DLD1 (cell line): ENCODE measurements around the gene RAPGEF5.

Experiments used
- in situ Hi-C: cut with HindIII; loops from 2 replicates; pipeline ENCODE4 v1.10.0; 2017; ENCODE audit warnings: low sequenced_read_pairs

RAPGEF5 gene

DNA sequence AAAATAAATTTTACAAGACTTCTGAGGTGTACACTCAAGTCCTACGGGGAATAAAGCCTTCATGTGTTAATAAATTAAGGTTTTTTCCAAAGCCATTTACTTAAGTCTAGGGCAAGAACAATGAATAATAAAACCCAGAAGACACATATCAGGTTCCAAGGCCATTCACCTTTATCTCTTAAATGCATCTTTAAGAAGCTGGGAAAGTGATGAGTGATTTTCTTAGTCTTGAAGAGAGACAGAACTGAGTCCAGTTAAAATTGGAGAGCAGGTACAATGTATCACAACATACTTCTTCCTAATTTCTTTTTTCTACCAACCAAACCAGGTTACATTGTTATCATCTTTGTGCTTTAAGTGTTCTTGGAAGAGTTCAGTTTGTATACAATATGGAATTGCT lies 189.5 kb downstream of the RAPGEF5 start:
- in situ Hi-C loops = no loop called here

DNA sequence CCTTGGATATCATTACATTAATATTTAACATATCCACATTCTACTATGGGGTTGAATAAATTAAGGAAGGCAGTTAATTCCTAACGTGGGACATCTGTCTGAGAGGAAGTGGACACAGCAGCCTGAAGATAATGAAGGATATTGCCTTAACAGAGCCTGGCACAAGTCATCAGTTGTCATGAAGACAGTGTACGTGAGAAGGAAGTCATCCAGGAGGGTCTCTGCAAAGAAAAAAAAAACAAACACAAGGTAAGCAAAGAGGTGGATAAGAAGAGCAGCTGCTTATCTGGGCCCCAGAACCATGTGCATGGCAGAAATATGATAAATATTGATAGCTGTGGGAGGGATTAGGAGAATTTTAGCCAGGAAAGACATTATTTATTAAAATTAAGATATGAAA lies 190.0 kb downstream of the RAPGEF5 start:
- in situ Hi-C loops = no loop called here

DNA sequence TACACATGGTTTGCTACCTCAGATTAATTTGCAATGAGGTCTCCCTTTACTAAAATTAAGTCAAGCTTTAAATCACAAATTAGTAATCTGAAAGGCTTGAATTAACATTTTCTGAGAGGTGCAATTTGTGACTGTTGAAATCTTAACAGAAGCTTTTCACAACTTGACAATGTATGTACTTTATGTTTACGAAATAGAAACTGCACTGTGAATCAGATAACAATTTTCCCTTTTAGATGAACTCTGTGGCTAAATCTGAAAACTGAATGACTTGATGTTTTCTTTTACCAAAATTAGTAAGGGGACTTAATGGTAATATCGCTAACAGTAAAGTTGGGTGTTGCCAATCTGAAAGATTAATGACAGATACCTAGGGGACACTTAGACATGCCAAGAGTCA lies 197.6 kb downstream of the RAPGEF5 start:
- in situ Hi-C loops = no loop called here

DNA sequence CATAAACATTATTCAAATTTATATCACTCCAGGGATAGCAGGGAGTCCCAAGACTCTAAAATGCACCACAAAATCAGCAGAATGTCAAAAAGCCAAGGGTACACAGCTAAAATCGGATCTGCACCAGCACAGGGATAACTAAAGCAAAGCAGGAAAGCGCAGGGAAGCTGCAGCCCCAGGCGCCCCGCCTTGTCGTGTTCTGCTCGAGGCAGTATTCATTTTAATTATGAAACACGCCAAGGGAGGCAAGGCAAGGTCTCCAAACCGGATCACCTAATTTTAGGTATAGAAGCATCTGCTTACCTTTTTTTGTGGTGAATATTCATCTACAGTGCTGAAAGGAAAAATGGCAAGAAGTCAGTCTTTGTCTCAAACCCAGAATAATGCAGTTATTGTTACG lies 199.4 kb downstream of the RAPGEF5 start:
- in situ Hi-C loops = no loop called here

DNA sequence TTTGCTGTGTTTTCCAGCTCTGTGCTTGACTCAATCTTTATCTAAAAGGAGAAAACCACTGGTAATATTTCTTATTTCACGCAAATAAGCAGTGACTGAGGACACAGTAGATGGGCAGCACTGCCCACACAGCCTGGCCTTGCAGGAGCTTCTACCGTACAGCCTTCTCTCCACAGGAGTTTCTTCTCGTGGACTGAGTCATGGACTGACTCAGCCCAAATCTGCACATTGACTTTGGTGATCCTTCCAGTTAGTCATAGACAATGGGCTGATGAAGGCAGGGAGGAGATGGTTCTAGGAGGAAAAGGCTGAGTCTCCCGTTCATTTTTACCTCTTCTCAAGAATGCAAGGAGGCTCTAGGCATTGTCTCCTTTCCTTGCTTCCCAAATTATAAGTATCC lies 200.7 kb downstream of the RAPGEF5 start:
- in situ Hi-C loops = no loop called here

DNA sequence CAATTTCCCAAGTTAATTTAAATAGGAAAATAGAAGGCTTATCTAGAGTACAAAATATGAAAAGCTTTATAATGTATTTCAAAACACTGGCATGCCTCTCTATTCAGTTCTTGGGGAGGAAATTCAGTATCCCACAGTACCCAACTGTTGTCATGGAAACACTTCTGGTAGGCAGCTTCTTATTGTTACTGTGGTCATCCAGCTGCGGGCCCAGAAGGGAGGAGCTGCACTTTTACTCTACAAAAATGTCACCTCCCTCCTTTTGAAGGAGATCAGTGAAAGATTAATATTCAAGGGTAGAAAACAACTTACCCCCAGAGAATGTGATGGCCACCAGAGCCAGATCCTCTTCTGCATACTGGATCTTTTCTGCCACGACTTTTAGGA lies 202.8 kb downstream of the RAPGEF5 start:
- in situ Hi-C loops = no loop called here

DNA sequence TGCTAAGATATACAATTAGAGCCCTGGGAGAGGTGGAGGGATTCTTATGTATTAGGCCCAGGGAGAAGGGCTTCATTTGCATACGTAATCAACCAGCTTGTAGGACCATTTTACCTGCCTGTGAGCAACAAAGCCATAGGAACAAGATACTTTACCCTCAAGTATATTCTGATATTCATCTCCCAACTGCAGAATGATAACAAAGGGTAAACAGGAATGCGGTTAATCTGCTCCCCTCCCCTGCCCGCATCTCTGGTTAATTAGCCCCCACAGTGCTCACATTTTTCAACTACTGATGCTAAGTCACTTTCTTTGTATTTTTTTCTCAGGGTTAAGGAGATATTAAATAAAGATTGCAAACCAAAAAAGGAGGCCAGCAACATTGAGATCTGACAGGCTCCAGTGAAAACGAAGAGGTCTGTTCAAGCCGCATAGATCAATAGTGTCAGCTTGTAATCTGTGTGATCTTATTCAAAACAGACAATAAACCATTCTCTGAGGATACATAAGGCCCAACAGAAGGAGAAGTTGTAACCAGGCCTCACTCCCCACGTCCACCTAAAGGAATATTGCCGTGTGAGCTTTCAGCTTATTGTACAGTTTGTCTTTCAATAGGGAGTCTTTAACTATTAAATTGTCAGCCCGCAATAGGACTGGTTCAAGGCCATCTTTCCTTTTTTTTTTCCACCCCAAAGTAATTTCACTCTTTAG lies 203.4 kb downstream of the RAPGEF5 start:
- in situ Hi-C loops = no loop called here

DNA sequence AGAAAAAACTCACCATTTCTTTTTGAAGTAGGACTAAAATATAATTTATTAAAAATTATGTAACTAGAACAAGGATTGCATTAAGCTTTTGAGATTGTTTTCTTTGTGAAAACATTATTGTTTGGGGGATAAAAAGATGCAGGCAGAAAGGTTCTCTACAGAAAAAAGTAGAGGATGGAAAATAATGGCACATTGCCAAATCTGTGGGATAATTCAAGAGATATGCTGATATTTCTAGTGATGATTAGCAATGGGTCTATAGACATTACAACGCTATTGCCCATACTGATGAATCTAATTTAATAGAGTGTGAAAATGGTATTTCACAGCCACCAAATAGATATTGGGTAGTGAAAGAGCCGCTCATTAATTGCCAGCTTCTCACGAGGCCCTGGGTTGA lies 204.3 kb downstream of the RAPGEF5 start:
- in situ Hi-C loops = no loop called here

DNA sequence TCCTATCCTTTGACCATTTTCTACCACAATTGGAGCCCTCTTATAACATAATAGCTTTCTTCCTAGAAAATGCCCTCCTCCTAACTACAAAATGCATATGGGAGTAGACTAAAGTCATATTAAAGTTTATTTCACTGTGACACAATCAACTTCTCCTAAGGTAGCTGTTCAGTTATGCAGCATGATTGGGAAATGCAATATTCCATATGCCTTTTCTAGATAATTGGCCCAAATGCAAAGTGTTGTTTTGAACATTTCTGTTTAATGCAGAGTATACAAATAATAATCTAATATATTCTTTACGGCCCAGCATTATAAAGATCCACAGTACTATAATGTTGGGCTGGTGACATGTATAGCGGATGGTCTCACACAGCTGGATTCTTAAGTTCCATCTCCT lies 205.1 kb downstream of the RAPGEF5 start:
- in situ Hi-C loops = no loop called here

DNA sequence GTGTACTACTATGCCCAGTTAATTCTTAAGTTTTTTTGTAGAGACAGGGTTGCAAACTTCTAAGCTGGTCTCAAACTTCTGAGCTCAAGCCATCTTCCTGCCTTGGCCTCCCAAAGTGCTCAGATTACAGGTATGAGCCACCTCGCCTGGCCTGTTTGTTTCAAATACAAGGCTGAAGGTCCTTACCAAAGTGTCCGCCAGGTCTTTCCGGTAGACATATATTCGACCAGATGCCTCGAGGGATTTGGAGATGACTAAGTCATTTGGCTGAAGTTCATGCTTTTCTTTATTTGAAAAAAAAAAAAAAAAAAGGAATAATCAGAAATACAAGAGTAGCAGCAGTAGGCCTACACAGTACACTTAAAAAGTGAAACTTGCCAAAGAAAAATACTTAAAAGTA lies 206.7 kb downstream of the RAPGEF5 start:
- in situ Hi-C loops = no loop called here

DNA sequence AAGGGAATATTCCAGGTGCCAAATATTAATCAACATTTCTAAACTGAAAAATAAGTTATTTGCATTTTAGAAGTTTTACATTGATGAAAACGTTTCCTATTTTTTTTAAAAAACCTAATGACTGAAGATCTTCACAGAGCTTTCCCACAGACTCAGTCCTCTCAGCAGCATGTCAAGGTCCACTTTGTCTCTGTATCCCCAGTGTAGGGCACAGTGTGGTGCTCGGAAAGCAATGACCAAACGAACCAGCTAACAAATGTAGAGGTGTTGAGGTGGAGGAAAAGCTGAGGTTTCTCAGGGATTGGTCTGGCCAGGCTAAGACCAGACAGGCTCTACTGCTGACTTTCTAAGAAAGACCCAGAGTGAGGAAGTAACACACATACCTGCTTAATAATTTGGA lies 209.1 kb downstream of the RAPGEF5 start:
- in situ Hi-C loops = no loop called here

DNA sequence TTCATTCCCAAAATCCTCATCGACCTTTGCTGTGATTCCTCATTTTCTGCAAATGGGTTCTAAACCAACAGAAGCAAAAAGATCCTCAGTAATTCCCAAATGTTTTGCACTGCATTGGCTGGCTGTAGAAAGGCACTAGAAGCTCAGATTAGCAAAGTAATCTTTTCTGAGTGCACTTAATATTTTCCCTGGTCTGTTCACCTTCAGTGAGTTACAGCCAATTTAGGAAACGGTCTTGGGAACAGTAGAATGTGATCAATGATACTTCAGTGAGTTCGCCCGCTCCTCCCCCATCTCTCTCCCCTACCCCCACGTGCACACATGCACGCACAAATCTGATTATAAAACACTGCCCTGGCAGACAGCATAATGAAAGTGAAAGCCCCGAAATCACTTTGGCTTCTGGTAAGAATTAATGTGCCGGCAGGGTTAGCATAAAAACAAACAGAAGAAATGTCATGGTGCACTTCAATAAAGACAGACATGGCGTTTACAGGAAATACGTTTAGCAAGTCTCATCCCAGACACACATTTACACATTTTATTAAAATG lies 209.9 kb downstream of the RAPGEF5 start:
- in situ Hi-C loops = no loop called here

DNA sequence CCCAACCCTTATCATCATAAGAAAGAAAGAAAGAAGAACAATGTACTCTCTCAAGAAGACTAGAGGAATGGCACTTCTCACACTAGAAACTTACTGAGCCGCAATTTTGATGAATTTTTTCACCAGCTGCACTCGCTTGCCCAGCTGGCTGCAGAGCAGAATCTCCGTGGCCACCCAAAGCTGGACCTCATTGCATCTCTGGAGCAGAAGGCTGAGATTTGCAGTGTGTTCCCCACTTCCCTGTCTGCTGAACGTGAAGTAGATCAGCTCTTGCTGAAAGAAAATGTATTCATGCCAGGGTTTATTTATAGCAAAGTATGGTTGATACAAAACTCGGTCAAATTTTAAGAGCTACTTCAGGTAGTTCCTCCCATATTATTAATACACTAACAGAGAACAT lies 212.0 kb downstream of the RAPGEF5 start:
- in situ Hi-C loops = no loop called here

DNA sequence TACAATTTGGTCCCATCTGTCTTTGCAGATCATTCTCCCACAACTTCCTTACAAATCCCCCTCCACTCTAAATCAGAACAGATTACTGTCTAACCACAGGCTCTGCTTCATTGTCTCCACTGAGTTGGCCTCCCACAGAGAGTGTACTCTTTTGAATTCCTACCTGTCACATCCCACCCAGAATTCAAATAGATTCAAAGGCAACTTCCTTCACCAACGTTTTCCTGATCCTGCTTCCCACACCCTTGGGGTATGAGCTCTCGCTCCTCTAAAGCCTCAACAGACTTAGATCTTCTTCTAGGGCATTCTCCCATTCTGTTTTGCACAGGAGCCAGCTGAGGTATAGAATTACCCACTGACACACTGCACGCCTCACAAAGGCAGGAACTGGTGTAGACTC lies 213.5 kb downstream of the RAPGEF5 start:
- in situ Hi-C loops = no loop called here

DNA sequence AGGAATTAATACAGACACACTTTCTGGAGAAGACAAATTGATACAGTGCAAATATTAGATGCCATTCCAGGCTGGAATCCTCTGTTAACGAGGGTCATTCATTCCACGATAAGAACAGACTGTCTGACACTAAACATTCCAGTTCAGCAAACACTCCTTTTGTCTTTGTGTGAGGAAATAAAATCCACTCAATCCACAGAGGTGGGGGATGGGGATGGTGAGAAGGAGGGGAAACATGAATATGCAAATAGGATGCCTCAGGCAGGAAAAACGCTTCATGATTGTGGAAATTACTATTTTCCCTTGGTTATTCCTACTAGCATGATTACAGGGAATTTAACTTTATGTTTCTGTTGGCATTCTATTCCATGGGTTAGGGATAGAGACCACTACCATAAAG lies 214.4 kb downstream of the RAPGEF5 start:
- in situ Hi-C loops = no loop called here

DNA sequence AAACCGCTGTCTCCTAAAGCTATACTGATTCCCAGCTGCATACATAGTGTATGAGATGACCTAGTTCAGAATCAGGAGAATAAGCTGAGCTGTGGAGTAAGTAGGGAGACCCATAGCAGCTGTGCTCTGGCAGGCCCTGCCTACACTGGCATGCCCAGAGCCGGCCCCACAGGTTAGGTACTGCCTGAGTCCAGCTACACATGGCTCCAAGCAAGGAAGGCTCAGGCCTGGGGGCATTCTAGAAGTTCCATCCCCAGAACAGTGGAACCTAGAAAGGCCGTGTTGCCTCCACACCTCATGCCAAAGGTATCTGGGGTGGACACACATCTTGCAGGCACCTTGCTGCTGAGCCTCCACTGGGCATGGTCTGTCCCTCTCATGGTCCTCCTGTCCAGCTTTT lies 215.6 kb downstream of the RAPGEF5 start:
- in situ Hi-C loops = no loop called here

DNA sequence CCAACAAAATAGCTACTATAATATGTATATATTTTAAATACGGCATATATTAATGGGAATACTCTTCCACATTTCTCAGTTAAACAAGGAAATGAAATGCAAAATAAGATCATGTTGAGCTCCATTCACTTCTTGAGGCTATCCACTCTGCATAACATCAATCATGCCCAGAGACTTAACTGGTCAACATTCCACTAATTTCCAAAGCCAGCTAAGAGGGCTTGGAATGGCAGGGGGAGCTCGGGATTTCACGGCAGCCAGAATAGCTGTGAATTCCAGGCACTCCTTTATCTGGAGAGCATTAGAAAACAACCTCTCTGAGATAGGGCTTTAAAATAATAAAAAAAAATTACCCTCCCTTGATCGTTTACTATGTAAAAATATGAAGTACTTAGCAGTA lies 216.4 kb downstream of the RAPGEF5 start:
- in situ Hi-C loops = no loop called here

DNA sequence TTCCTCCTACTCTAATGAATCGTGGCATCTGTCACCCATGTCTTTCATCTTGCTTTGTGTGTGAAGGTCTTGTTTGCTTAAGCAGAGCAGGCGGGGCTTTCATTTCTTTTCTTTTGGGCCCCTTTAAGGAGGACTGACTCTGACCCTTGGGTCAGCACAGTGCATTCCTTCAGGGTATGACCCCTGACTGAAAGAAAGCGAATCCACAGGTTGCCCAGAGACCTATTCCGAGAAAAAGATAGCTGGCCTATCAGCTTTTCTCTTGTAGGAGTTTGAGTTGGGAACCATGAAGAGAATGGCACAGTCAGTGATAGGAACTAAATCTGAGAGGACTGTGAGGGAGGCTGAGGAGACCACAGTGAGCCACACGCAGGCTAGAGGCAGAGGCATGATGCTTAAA lies 218.1 kb downstream of the RAPGEF5 start:
- in situ Hi-C loops = no loop called here

DNA sequence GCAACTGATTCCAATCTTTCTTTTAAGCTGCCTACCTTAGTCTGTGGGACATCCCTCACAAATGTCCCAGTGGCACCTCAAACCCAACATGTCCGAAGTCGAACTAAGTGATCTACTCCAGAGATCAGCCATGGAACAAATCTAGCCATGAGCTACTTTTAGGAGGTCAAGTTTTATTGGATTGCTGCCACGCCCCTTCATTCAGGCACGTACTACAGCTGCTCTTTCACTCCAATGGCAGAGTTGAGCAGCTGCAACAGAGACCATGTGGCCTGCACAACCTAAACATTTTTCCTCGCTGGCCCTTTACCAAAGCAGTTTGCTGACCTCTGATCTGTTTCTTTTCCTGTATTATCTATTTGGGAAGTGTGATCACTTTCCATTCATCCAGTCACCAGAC lies 218.8 kb downstream of the RAPGEF5 start:
- in situ Hi-C loops = no loop called here

DNA sequence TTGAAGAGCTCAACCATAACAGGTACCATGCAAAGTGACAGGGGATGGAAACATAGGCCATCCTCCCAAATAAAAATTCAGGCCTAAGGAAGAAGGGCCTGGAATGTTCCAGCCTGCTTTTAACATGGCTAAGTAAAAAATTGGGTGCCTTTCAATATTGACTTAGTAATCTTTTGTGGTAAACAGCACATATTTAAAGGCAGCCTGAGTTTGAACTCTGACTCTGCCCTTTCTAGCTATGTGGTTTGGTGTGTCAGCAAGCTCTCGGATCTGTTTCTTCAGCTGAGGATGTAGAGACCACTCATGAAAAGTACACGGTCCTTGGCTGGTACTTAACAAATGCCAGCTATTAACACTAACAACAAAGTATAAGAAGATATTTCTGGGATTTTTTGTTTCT lies 219.5 kb downstream of the RAPGEF5 start:
- in situ Hi-C loops = no loop called here

DNA sequence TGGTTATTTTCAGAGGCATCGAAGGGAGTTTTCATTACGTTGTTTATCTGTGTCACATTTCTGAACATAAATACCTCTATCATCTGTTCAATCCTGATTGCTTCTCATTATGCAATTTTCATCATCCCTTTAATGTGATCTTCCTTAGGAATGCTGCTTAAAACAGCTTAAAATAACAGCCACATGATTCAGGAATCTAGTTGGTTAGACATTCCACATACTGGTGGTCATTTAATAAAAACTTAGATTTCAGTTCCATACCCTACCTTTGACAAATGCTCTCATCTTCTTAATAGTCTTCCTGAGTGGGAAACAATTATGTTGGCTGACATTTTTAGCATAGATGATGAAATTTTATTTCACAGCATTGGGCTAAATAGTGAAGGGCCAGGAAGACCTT lies 219.9 kb downstream of the RAPGEF5 start:
- in situ Hi-C loops = no loop called here

DNA sequence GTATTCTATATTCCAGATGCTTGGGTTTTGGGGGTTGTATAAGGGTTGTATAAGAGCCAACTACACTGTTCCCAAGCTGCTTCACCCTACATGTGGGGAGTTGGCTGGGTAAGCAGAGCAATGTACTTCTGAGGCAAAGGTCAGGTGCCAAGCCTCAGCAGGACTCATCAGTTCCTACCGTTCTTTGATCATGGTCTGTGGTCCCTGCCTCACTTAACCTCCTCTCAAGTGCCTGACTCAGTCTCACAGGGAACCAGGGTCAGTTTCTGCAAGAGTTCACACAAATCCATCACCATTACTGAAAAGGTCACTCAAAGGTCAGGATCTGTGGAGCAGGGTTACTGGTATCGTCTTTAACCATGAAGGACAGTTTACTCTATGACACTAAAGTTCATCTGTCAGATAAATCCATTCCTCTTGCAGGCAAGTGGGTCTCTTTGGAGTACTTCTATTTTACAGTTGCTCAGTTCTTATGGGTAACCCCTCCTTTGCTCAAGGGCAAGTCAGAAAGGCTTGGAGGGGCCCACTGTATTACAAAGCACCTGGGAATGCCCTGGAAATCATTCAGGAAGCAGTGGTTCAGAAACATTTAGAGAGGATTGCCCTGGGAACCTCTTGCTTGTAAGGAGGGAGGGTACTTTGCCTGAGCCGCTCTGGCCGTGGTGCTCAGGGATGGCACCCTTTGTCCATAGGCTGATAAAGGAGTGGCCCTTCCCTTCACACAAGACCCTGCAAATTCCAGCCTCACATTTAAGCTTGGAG lies 227.0 kb downstream of the RAPGEF5 start:
- in situ Hi-C loops = no loop called here
